HG02852 (cell line): Measurements from ENCODE around the gene TMEM200B.
"Not testable (repeated sequence)": the region's sequence is repeated elsewhere in the genome, so short reads cannot be mapped to it uniquely, and the experiment has no call there.

Experiments
- ATAC-seq: cut with Tn5 transposase; IDR thresholded peaks from one replicate; pipeline ENCODE4 v1.9.1; 2021; ENCODE audit warnings: mild to moderate bottlenecking, moderate library complexity; ENCODE audit not compliant: unreplicated experiment

The TMEM200B gene

DNA sequence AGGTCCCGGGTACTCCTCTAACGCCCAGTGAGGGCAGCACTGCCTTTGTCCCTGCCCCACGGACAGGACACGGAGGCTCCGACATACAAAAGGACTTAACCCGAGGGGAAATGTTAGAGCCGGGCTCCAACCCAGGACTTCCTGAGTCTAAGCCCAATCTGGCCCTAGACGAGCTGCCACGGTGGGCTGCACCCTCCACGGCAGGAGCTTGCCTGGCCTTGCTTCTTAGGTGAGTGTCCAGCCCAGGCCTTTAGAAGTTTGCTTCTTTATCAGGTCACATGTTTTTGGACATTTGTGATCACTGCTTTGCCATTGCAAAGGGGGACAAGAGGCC is 11.0 kb upstream of the TMEM200B start:
- no peak for ATAC-seq

- no peak for ATAC-seq
Observed at GRCh38 chr1:29133861-29134694, 10.4 kb upstream of the TMEM200B start.

GRCh38 chr1:29131056-29131455 is 7.4 kb upstream of the TMEM200B start:
- not testable (repeated sequence) for ATAC-seq

DNA sequence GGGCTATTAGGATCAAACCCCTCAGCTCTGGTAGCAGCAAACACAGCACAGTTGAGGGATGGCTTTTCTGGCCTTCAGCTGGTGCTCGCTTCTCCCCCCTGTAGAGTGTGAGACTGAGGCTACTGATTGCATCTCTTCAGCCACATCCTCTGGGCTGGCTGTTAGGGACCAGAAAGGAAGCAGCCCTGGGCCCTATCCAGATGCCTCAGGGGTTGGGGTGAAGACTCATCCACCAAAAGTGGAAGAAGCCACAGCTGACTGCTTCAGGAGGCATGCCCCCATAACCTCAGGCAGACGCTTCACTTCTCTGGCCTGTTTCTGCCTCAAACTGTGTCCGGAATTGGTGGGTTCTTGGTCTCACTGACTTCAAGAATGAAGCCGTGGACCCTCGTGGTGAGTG is 6.2 kb upstream of the TMEM200B start:
- no peak for ATAC-seq

DNA sequence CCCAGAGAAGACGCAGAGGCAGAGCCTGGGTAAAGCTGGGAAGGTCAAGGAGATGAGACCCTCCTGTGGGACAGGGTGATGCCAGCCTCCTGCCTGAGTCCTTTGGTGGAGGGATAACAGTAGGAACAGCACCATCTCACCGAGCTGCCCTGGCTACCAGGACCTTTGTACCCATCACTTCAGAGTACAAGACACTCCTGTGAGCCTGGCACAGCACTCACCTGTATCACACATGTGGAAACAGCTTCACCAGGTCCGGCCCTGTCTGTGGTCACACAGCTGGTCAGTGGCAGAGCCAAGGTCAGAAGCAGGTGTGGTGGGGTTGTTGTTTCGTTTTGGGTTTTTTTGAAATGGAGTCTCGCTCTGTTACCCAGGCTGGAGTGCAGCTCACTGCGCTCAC is 5.0 kb upstream of the TMEM200B start:
- no peak for ATAC-seq

DNA sequence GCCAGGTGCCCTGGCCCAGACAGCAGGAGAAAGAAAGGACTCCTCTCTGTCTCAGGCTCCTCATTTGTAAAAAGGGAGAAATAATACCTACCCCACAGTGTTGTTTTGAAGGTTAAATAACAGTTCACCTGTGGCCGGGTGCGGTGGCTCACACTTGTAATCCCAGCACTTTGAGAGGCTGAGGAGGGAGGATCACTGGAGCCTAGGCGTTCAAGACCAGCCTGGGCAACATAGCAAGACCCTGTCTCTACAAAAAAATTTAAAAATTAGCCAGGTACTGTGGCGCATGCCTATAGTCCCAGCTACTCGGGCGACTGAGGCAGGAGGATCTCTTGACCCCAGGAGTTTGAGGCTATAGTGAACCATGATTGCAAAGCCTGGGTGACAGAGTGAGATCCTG is 2.5 kb upstream of the TMEM200B start:
- ATAC-seq: no peak

DNA sequence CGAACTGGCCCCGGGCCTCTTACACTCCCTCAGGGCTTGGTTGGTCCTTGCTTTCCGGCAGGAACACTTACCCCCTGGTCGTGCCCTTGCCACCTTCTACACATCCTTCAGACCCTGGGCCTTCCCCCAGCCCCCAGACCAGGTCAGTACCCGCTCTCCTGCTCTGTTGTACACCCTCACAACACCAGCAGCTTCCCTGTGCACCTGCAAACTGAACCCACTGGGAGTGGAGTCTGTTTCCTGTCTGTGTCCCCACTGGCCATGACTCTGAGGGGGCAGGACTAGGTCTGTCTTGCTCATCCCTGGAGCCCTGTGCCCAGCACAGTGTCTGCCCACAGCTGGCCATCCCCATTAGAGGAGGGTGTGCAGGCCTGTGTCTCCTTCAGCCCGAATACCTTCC is 2.1 kb upstream of the TMEM200B start:
- ATAC-seq: no peak

DNA sequence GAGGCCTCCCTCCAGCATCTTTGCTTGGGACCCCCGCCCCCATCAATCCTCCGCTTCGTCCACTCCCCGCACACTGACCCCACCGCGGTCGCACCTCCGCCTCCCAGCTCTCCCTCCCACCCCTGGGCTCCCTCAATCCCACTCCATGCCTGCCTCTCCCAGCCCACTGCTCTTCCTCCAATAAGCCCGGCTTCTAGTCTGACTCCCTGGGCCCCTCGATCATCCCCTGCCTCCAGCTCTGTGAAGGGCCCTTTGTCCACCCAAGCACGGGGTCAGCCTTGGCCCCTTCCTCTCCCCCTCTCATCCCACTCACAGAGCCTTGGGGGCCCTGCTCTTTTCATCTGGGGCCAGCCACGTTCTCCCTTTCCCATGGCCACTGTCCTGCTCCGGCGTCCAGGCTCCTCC is 1.5 kb upstream of the TMEM200B start:
- ATAC-seq: no peak

DNA sequence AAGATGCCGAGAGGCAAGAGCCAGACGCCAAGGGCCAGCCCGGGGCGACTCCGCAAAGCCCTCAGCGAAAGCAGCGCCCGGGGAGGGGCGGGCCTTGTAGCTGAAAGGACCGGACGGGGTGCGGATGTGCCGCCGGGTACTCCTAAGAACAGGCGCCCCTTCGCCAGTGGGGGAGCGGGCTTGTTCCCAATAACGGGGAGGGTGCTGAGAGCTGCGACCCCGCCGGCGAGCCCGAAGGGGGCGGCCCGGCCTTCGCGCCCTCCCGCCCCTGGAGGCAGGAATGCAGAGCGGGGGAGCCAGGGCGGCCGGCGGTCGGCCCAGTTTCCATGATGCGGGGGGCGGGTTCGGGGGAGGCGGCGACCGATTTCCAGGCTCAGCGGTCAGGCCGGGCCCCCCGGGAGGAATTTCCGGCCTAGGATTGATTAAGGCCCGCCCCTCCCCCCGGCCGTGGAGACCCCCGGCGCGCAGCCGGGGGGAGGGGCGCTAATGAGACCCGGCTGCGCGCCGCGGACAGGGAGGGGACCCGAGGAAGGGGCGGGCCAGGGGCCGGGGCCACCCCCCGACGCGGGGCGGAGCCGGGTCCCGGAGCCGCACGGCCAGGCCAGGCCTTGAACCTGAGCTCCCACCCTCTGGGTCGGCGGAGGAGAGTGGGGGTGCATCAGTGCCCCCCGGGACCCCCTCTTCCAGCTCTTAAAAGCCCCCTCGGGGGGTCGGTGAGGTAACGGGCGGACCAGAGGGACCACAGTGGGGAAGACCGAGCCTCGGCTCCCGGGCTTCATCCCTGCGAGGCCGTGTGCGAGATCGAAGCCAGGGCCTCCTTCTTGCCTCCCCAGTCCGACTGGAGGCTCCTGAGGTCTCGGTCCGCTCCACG is 898 bp upstream of the TMEM200B start:
- ATAC-seq: no peak

DNA sequence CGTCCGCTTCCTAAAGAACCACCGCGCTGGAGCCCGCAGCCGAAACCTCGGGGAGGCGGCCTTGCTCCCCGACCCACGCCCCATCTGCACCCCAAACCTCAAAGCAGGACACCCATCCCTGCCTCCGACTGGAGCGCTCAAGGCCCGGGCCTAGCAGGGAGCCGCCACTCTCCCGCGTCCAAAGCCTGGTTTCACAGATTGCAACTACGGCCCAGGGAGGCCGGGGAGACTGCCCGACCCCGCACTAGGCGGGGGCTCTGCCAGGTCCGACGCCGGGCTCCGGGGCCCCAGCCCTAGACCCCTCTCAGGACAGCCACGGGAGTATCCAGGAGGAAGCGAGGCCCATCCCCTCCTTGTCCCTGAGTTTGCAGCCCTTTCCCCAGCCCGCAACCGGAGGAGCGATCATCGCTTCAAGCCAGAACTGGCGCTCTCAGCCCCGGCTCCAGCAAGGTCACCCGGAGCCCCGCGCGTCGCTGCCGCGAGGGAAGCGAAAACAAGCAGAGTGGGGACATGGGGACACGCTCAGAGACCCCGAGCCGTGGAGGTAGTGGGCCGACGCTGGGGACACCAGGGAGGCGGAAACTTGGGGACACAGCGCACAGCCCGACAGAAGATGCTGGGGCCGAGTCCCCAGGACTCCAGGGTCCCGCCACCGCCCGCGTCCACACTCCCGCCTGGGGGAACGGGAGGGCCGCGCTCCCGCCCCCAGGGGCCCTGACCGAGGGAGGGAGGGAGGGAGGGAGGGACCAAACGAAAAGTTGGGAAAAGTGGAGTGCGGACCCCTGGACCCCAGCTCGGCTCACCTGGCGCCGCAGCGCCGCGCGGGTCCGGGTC is 433 bp downstream of the TMEM200B start:
- ATAC-seq: no peak

DNA sequence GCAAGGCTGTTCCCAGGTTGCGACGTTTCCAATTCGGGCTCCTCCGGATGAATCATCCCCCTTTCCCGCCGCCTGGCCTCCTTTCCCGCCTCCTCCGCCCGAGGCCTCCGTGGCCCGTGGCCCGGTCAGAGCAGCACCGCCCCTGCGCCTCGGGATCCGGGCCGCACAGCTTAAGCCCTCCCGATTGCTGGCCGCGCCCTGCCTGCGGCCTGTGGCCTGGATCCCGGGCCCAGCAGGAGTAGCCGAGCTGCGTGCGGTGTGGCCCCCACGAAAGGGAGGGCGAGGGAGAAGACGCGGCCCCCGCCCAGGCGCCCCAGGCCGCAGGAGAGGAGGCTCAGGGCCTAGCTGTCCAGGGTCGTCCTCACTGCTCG is 1.0 kb downstream of the TMEM200B start:
- ATAC-seq: no peak

GRCh38 chr1:29121936-29122681 is 1.6 kb downstream of the TMEM200B start:
- no peak for ATAC-seq

DNA sequence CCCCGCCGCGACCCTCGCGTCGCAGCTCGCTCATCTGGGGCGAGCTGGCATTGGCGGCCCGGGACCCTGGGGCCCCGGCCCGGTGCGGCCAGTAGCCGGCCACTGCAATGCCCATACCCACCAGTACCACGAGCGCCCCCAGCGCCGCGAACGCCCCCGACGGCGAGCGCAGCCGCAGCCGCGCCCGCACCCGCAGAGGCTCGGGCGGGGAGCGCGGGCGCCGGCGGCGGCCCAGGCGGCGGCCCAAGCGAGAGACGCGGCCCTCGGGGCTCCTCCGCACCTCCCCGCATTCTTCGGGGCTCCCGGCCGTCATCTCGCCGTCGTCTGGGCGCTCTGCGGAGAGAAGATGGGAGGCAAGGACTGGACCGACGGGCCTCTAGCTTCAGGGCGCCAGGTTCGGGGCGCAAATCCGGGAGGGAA is 2.2 kb downstream of the TMEM200B start:
- ATAC-seq: no peak

GRCh38 chr1:29120947-29121485 is 2.7 kb downstream of the TMEM200B start:
- ATAC-seq: no peak

GRCh38 chr1:29120367-29120766 is 3.3 kb downstream of the TMEM200B start:
- no peak for ATAC-seq

DNA sequence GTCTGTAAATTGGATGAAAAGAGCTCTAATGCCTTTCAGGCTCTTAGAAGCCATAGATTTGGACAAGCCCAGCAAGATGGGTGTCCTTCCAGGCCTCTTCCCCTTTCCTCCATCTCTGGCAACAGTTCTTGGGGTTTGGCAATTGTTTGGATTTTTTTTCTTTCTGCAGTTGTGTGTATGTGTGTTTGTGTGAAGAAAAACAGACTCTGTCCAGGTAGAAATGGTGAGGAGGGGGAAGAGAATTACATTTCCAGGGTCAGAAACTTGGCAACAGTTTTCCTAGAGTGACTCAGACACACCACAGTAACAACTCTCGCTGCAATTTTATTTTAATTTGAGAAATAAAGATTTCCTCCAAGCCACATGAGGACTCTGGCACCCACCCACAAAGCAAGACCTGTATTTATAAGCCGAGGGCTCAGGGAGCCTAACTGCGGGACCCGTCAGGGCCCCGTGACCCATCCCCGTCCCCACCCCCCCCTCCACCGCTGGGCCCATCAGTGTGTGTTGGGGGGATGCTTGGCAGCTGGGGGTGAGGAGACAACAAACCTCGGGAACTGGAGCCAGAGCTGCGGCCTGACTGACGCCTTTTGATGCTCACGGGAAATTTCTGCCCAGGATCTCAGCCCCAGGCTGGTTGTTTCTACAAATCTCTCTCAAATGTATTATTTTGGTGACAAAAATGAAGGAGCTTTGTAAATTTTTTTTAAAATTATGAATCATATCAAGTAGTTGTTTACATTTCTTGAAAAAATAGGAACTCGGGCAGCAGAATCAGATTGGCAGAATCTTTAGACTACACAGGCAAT is 4.4 kb downstream of the TMEM200B start:
- ATAC-seq: no peak

DNA sequence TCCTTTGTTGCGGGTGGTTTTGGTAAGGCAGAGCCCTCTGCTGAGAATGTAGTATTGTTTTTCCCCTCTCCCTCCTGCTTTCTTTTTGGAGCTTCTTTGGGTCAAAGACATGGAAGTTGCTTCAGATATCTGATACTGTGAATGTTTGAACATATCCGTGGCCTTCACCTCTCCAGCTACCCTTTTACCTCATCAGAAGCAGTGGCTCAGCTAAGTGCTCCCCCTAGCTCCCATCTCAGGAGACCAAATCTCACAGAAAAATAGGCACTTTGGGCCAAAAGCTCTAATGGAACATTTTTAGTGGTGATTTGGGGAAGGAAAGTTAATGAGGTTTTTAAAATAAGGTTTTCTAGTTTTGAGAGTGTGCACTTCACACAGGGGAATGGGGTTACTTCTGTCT is 6.3 kb downstream of the TMEM200B start:
- no peak for ATAC-seq

DNA sequence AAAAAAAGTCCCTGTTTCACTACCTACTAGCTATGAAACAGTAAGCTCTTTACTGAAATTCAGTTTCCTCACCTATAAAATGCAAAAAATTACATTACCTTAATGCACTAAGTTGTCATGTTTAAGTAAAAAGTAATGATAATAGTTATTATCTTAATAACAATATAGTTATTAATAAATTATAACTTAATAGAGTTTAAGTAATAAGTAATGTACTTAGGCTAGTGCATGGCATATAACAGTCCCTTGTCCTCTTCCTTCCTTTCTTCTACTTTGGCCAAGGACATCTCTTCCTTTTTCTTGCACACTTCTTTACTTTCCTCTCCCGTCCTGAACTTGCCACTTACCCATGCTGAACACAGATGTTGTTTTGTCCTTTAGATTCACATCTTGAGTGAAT is 9.0 kb downstream of the TMEM200B start:
- no peak for ATAC-seq

DNA sequence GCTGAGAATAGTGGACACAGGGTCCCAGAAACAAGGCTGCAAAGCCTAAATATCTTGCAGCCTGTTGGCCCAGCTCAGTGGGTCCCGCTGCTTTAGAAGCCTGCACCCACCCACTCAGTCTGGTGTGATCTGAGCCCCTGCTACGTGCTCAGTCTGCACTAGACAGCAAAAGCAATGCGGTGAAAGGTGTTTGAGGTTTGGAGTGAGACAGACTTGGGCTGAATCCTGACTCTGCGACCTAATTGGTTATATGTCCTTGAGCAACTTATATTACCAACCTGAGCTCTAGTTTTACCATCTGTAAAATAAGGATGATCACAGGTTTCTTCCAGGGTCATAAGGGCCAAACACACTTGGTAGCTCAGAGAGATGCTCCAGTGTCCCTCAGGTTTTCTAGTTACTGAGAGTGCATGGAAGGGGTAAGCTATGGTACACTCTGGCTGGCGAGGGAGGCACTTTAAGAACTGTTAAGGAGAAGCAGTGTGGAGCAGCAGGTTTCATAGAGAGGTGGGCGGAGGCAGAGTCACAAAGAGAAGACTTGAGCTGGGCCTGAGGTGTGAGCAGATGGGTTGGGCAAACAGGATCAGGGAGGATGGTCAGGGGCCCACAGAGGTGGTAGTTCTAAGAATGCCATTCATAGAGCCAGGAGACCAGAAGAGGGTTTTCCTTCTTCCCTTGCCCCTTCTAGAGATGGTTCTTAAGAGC is 10.1 kb downstream of the TMEM200B start:
- ATAC-seq: no peak
